22Rv1 (cell line): ENCODE results near the gene NOX3.

ENCODE experiments used
- CTCF ChIP-seq: fragments of 450-650 bp; IDR thresholded peaks from 2 replicates; pipeline ENCODE4 v1.5.1; 2017; ENCODE audit warnings: mild to moderate bottlenecking
- ZFX ChIP-seq: fragments of 450-650 bp; IDR thresholded peaks from 2 replicates; pipeline ENCODE4 v1.6.1; 2017; ENCODE audit warnings: antibody characterized with exemption, borderline replicate concordance

- no peak for TF ChIP-seq CTCF
- no peak for TF ChIP-seq ZFX
Measured at GRCh38 chr6:155483858-155484257, 28.2 kb upstream of the NOX3 start.
